NCI-H446 treated with DMSO at 0.1 percent for 48 hours (cell line): ENCODE measurements around the gene EXOC4.

Experiments
- DNase-seq: peaks from one replicate; lab custom pipeline; 2025; lab: John Stamatoyannopoulos, UW

The EXOC4 gene

DNA sequence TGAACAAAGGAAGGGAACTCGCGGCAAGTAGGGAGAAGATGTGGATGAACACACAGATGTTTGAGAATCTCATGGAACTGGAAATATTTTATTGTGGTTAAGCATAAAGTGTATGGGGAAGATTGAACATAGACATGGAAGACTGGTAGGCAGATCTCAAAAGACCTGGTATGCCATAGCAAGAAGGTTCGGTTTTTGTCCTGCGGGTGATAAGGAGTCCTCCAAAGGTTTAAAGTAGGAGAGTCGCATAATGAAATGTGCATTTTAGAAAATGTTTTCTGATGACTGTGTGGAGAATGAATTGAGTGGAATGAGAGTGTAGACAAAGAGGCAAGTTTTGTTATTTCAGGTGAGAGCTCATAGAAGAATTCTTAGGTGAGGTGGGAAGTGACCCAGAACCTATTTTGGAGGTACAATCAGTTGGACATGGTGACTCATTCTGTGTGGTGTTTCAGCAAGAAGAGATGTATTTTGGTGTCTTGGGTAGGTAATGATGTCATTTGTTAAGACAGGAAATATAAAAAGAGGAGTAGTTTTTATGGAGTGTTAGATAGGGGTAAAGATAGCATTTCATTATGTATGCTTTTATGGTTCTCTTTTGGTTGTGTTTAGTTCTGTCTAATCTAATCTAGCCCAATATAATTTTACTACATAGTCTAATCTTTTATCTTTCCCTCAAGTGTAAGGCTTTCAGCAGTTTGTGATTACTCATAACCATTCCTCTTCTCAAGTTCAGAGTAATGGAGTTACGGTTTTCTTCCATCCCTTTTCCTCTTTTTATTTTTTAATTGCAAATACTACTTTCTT is 239.2 kb downstream of the EXOC4 start:
- no peak for DNase-seq

- no peak for DNase-seq
These were observed 244.2 kb downstream of the EXOC4 start for GRCh38 chr7:133497061-133497460.

DNA sequence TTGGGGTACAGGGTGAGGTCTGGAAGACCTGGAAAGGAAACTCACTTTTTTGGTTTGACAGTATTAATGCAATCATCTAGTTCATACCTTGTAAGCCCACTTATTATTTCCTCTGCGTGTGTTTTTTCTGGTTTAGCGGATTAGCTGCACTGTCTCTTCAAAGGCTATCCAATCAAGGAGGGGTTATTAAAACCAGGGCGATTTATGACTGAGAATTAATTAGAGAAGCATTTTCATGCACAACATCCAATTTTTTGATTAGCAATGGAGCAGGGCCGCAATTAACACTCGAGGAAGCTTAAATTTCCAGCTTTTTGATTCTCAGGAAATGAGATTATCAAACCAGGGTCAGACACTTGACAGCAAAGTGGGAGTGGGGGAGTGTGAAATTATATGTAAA is 248.9 kb downstream of the EXOC4 start:
- no peak for DNase-seq

DNA sequence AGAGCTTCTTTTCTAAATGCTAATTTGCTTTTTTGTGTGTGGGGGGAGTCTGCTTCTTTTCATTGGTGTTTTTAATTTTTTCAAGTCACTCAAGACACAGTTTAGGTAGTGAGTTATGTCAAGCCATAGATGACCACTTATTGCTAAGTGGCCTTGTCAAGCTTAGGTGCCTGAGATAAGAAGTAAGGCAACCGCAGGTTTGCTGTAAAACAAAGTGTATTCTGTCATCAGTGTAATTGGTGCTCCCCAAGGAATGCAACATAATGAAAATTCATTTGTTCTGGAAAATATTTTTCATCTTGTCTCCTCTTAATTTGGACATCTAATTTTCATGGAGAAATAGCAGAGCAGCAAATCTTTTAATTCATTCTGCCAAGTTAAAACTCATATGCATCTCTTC is 249.6 kb downstream of the EXOC4 start:
- no peak for DNase-seq

DNA sequence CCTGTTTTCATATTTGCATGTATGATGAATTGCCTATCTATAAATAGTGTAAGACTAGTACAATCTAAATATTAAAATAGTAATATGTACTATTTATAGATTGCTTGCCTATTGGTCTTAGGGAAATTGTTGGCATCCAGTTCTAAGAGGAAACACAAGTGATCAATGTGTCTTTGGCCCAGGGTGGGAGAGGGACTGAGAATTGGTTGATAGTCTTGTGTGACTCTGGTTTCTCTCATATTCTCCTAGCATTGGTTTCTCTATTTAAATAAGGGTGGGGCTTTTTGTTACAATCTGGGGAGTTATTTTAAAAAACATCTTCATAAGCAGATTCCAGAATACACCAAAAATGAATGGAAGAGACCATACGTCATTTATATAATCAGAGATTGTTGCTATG is 250.1 kb downstream of the EXOC4 start:
- no peak for DNase-seq

DNA sequence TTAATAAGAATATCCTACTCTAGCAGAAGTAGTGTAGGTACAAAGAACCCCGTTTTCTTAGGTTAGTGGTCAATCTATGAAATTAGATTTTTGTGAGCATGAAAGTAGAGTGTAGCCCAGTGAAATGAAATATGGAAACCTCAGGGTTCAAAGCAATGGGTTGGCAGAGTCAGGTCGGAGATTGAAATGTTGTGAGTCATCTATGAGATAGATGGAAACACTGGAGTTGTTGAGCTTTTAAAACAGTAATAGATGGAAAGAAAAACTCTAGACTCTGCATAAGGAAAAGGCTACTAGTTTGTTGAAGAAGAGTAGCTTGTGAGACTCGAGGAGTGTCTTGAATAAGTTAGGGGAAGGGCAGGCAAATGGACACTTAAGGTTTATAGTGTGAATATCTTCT is 251.9 kb downstream of the EXOC4 start:
- DNase-seq, result no peak

DNA sequence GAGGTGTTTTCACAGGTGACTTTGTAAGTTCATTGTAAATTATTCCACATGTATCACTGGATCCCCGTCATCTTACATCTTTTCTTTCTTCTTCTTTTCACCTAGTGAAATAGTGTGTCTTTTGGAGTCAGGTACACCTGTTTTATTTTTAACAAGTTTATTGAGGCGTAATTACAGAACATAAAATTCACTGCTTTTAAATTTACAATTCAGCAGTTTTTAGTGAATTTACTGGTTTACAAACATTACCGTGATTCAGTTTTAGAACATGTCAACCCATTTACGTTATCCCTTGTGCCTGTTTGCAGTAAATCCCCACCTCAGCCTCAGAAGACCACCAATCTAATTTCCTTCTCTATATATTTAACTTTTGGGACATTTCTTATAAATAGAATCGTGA is 256.9 kb downstream of the EXOC4 start:
- no peak for DNase-seq

GRCh38 chr7:133510326-133511055 is 257.6 kb downstream of the EXOC4 start:
- no peak for DNase-seq

DNA sequence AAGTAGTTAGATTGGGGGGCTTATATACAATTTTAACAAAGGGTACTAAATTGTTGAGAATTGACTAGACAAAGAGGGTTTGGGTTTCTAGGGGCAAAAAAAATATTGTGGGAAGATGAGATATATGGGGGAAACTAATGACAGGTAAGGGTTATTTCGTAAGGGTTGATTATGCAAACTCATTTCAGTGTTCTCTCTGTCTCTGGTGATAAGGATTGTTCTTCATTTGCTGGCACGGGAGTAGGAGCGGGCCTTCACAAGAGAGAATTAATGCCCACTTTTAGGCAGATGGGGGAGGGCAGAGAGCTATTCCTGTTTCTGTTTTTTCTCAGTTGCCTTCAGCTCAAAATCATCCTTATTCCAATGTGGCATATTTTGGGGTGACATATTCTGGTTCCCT is 258.4 kb downstream of the EXOC4 start:
- DNase-seq, result no peak

DNA sequence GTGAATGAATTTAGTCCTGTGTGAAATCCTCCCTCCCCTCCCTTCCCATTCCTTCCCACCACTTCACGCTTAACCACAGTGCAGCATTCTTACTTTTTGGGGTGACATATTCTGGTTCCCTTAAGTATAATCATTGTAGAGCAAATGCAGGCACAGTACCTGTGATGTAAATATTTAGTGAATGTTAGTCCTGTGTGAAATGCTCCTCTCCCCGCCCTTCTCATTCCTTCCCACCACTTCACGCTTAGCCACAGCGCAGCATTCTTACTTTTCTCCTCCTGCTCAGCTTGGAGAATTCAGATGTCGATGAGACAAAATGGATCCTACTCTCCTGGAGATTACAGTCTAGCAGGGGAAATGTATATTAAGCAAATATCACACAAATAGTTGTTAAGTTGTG is 258.8 kb downstream of the EXOC4 start:
- no peak for DNase-seq

- no peak for DNase-seq
These were observed 259.7 kb downstream of the EXOC4 start for GRCh38 chr7:133512560-133512959.

DNA sequence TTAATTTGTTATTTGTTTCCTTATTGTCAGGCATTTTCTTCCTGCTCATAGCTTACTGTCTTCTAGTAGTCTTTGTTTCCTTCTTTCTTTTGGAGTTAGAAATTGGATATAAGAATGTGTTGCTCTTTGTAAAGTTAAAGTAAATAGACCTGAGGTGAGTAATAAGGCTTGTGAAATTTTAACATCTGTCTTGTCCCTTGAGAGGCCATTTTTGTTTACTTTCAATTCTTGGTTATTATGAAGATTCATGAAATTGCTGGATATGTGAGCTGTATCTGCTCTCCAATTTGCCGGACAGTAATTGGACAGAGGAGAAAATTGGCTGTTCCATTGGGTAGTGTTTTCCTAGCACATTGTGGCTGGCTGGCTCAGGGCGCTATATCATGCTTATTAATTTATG is 260.7 kb downstream of the EXOC4 start:
- no peak for DNase-seq

GRCh38 chr7:133514551-133514950 is 261.7 kb downstream of the EXOC4 start:
- DNase-seq, result no peak

- DNase-seq, result no peak
These were observed 264.9 kb downstream of the EXOC4 start for GRCh38 chr7:133517766-133518165.

- no peak for DNase-seq
These were observed 265.8 kb downstream of the EXOC4 start for GRCh38 chr7:133518718-133519117.

DNA sequence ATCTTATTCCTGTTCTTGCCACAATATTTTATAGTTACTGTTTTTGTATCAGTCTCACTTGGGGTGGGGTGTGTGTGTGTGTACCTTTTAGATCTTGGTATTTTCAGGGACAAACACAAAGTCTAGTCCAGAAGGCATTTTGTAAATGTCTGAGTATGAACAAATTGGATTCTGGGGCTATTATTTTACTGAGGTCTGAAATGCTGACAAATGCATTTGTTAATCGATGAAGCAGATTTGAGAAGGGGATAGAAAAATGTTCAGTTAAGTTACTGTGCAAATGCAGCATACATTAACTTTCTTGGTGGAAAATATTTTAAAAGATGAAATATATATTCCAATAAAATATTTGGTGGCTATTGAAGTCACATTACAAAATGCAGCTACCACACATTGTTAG is 267.4 kb downstream of the EXOC4 start:
- DNase-seq, result no peak

DNA sequence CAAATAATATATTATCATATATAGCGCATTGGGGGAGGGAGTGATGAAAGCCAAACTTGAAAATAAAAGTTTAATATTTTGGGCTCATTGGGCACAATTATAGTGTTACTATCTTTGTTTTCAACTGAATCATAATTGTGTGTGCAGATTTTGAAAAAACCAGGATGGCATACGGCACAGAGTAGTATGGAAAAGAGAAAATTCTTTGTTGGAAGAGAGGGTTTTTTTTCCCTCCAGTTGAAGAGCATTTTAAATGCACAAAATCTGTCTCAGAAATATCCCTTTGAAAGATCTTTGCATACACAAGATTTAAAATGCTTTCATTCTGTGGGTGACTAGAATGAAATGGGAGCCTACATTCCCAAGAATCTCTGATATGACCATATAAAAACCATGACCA is 269.6 kb downstream of the EXOC4 start:
- DNase-seq, result no peak

DNA sequence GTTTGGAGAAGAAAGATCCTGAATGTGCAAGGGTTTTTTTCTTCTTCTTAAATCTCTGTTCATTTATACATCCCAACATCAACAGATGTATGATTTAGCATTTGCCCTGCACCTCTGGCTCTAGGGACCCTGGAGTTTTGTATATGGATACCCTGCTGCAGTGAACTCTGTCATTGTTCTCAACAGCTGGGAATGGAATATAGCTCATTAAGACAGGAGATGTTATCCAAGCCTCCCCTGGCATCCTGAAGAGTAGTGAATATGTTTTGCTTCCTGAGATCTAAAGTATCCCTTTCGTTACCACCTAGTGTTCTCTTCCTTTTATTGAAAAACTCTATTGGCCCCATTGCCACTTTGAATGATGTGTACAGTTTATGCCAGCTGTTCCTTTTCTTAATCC is 275.9 kb downstream of the EXOC4 start:
- no peak for DNase-seq

DNA sequence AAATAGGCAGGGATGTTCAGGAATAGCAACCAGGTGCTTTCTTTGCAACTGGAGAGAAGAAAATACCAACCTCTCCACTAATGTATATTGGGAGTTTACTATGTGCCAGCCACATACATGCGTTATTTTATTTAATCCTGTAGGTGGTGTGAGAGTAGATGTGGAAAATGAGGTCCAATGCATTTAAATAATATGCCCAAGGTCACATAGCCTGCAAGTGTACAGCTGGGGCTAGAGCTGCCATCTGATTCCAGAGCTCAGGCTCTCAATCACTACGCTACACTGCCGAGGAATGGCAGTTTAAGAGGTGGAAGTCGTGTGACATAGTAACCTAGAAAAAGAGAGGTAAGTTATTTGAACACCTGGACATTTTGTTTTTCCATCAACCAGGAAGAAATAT is 277.0 kb downstream of the EXOC4 start:
- DNase-seq, result no peak

DNA sequence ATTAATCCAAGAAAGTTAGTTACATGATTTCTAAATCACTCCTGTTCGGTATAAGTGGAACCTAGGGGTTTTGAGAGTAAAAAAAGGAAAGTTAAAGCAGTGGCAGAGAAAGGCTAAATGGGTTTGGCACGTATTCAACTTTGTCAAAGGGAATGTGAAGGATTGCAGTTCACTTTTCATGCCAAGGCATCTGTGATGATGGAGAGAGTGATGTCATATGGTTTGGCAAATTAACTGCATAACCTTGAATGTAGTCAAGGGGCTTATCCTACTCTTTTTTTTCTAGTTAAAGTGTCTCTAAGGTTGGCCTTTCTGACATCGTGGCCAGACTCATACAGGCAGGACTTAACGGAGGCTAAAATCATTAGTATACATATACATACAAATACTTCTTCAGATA is 277.8 kb downstream of the EXOC4 start:
- DNase-seq, result peak; percentile 30

DNA sequence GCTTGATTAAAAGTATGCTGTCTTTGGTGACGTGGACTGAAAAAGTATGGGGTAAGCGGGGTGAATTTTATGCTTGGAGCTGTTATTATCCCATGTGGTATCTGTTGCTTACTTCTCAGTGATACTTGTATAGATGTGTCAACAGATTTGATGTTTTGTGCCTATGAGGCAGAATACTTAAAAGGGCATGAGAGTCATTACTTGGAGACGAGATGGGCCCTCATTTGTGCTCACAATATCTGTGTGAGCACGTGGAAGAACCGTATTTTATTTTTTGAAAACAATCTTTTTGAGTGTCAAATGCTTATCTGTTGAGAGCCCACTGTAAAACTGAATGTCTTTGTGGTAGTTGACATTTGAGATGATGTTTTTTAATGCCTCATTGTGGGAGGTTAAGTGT is 281.9 kb downstream of the EXOC4 start:
- DNase-seq, result no peak

GRCh38 chr7:133535308-133535707 is 282.4 kb downstream of the EXOC4 start:
- DNase-seq, result no peak

DNA sequence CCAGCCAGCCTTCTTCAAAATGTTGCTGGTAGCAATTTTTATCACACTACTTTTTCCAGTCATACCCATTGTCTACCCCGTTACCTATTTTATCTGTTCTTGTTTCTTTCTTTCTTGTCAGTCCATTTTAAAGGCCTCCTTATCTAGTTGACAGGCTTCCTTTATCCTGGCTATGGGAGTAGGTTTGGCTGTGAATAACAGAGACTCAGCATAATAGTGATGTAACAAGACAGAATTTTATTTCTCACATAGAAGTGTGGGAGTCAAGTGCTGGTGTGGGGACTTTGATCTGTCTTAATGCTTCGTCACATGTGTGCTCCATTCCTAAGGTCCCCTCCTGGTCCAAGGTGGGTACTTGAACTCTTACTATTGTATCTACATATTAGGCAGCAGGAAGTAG is 283.6 kb downstream of the EXOC4 start:
- no peak for DNase-seq

DNA sequence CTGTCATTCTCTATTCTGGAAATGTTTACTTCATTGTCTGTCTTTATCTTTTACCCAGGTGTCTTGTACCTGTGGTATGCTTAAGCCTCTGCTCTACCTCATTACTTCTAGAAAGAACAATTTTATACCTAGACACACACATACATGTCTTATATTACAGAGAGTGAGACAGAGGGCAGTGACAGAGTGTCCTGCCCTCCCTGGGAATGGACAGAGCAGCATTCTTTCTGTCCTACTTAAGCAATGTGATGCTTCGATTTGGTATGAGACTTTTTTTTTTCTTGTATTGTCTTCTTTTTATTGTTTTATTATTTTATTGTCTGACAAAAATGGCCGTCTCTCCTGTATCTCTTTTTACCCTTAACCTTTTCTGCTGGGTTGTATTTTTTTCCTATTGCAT is 286.1 kb downstream of the EXOC4 start:
- DNase-seq, result no peak
